GM19395 (cell line): ENCODE measurements around the gene ANKRD30BL.
"Not testable (repeated sequence)": the region's sequence is repeated elsewhere in the genome, so short reads cannot be mapped to it uniquely, and the experiment has no call there.

ENCODE experiments used
- ATAC-seq: cut with Tn5 transposase; IDR thresholded peaks from one replicate; pipeline ENCODE4 v1.9.1; 2021; ENCODE audit warnings: mild to moderate bottlenecking, moderate library complexity; ENCODE audit not compliant: unreplicated experiment

The ANKRD30BL gene, protein sequence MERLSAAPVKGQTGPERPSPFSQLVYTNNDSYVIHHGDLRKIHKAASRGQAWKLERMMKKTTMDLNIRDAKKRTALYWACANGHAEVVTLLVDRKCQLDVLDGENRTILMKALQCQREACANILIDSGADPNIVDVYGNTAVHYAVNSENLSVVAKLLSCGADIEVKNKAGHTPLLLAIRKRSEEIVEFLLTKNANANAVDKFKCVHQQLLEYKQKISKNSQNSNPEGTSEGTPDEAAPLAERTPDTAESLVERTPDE

DNA sequence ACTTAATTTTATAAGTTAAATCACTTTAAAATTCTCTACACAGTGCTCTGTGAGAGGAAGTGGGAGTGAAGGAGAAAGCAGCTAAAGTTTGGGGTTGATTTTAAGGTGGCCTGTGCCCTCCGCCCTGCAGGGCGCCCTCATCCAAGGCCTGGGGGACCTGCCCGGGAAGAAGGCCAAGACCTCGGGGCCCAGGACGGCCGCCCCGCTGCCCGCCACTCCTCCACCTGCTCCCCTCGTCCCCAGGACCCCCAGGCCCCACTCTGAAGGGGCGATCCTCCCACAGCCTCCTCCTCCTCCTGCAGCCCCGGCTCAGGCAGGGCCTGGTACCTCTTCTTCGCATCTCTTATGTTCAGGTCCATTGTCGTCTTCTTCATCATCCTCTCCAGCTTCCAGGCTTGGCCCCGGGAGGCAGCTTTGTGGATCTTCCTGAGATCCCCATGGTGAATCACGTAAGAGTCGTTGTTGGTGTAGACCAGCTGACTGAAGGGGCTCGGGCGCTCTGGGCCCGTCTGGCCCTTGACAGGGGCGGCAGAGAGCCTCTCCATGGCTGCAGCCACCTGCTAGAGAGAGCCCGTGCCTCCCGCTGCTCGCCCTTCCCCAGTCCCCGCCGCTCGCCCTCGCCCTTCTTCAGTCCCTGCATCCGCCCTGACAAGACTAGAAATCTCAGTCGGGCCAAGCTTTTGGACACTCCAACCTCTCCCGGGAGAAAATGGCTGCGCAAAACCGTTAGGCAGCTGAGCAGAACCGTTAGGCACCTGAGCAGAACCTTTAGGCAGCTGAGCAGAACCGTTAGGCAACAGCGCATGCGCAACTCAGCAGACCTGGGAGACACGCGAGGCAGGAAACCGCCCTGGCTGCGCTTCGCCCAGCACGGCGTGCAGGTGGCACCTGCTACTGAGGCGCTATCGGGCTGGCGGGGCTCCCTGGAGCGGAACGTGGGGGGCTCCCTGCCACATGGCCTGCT lies at the start of gene ANKRD30BL:
Gene ANKRD30BL (minus strand): TSS at position 792 of the 964 bp plus-strand sequence. CDS start 247 bp downstream, at position 545.
- ATAC-seq = not testable (repeated sequence)

DNA sequence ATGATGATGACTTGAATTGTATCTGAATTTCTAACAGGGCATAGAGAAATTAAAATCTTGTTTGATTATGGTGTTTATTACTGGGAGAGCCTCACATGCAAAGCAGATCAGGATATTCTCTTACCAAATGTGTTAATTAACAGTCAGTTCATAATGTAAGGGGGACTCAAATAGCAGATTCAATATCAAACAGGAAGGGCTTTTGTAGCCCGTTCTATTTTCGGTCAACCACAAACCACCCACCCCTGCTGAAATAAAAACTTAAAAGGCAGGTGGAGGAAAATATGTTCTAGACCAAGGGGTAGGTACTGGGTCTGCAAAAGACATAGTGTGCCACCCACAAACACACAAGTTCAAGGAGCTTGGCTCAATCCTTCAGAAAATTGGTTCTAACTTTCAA lies 41.1 kb upstream of the ANKRD30BL start:
- not testable (repeated sequence) for ATAC-seq

GRCh38 chr2:132192854-132193253 lies 31.1 kb upstream of the ANKRD30BL start:
- not testable (repeated sequence) for ATAC-seq

DNA sequence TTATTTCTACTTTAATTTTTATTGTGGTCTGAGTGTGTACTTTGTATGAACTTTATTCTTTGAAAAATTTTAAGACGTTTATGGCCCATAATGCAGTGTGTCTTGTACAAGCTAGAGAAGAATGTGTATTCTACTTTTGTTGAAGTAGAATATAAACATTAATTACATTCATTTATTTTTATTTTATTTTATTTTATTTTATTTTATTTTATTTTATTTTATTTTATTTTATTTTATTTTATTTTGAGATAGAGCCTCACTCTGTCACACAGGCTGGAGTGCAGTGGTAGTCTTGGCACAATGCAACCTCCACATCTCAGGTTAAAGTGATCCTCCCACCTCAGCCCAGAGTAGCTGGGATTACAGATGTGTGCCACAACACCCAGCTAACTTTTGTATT lies 5.3 kb upstream of the ANKRD30BL start:
- ATAC-seq = not testable (repeated sequence)

DNA sequence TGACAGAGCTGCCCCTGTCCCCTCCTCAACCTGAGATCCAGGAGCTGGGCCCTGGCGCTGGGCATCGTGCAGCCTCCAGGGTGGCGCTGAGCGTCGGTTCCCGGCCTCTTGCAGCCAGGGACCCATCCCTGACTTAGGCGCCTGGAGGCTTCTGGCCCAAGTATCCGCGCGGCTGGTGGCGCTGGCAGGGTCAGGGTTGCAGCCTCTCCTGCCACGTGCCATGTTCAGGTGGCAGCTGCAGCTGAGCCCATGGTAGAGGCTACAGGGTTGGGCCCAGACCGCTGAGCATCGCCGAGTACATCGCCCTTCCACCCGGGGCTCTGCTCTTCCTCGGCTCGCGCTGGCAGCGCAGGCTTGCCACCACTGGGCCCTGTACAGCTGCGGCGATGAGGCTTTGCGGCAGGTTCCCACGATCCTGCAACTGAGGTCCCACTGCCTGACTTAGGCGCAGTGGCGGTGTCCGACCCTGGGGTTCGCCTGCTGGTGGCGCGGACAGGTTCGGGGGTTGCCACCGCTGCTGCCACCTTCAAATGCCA lies 441 bp upstream of the ANKRD30BL start:
- not testable (repeated sequence) for ATAC-seq

DNA sequence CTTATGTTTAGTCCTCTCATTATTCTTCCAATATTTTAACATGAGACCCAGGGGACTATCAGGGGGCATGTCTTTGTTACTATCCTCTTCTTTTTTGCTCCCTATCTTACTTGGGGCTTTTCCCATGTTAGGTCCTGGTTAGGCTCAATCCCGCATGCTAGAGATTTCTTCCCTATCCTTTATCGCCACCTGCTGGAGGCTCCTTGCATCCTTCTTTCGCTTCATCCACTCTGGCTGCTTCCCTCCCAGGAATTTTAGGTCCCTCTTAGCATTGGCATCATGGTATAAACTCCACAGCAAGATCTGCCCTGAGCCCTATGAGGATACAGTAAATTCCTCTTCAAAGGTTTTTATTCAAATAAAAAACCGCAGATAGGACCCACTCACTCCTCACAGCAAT lies 15.0 kb downstream of the ANKRD30BL start:
- ATAC-seq = not testable (repeated sequence)
